ENCODE results near the gene INPP5A. TPM values are rescaled to one million over a fixed set of nuclear protein-coding genes. Genes with fewer than 3 reads are reported as not detected.

INPP5A gene
- total RNA-seq, 1 experiment from 2014 or later, result 14.7 TPM

- no TSS peak for BruUV-seq (replicated peaks)
- H3K27me3 Mint-ChIP-seq (ENCODE audit: insufficient read depth, unreplicated experiment), result no peaks in the 10 kb centered on the region
- ChIA-PET POLR2A (no interaction called here), CTCF (interaction anchor here (0.6 to 1.5 kb wide), 5 partner anchors 90 to 375 kb away, joined by 3 to 7 read pairs (median 3); no protein-coding TSS in a partner anchor)
- no peak for TF ChIP-seq CTCF (IDR thresholded peaks at IDR 0.05; ENCODE audit: unreplicated experiment)
- no peak overlapping the region for H3K4me3 Mint-ChIP-seq (ENCODE audit: unreplicated experiment)
- no peaks in the 10 kb centered on the region for H3K9me3 Mint-ChIP-seq (ENCODE audit: unreplicated experiment)
- H3K4me1 Mint-ChIP-seq (ENCODE audit: insufficient read depth, unreplicated experiment), result no peaks in the 10 kb centered on the region
- H3K27ac Mint-ChIP-seq (ENCODE audit: low read depth, unreplicated experiment), result no peak overlapping the region
- intact Hi-C loops (cut with micrococcal nuclease), result loop anchor here (10.0 kb wide), 1 partner anchor 662 kb away; no protein-coding TSS in a partner anchor
- peaks cover 12% of the 10 kb centered on the region for H3K36me3 Mint-ChIP-seq (ENCODE audit: insufficient read depth, unreplicated experiment)
- no peak for DNase-seq (ENCODE audit: unreplicated experiment)
These were observed 115.5 kb downstream of the INPP5A start for GRCh38 chr10:132652936-132653590.

DNA sequence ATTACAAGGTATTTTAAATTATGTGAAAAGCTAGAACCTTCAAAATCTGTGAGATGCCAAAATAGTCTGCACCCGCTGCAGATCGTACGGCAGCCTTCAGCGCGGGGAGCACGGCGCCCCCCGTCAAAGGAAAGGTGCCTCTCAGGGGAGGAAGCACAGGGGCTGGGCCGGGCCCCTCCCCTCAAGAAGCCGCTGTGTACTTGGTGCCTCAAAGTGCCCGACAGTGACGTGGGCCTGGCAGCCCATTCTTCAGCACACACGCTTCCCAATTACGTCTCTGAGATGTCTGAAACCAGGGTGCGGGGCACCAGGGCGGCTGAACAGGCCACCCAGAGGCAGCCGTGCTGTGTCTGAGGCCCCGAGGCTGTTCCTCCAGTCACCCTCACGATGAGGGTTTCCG, 116.1 kb downstream of the INPP5A start:
- BruUV-seq (replicated peaks), result no TSS peak
- Mint-ChIP-seq H3K27ac (ENCODE audit: low read depth, unreplicated experiment) (no peak overlapping the region), H3K9me3 (ENCODE audit: unreplicated experiment) (no peaks in the 10 kb centered on the region), H3K4me1 (ENCODE audit: insufficient read depth, unreplicated experiment) (no peaks in the 10 kb centered on the region), H3K36me3 (ENCODE audit: insufficient read depth, unreplicated experiment) (peaks cover 7% of the 10 kb centered on the region), H3K4me3 (ENCODE audit: unreplicated experiment) (no peak overlapping the region), H3K27me3 (ENCODE audit: insufficient read depth, unreplicated experiment) (no peaks in the 10 kb centered on the region)
- DNase-seq (ENCODE audit: unreplicated experiment), result no peak
- no peak for TF ChIP-seq CTCF (IDR thresholded peaks at IDR 0.05; ENCODE audit: unreplicated experiment)
- ChIA-PET POLR2A (no interaction called here), CTCF (interaction anchor here (0.6 to 3.0 kb wide), 15 partner anchors 11 to 494 kb away, joined by 3 to 20 read pairs (median 4); no protein-coding TSS in a partner anchor)
- intact Hi-C loops (cut with micrococcal nuclease), result loop anchor here (1.0 to 10.0 kb wide), 3 partner anchors 183 to 661 kb away; no protein-coding TSS in a partner anchor

- no peaks in the 10 kb centered on the region for H3K4me1 Mint-ChIP-seq (ENCODE audit: insufficient read depth, unreplicated experiment)
- peaks cover 6% of the 10 kb centered on the region for H3K36me3 Mint-ChIP-seq (ENCODE audit: insufficient read depth, unreplicated experiment)
- no TSS peak for BruUV-seq (replicated peaks)
- no peak overlapping the region for H3K27ac Mint-ChIP-seq (ENCODE audit: low read depth, unreplicated experiment)
- no peaks in the 10 kb centered on the region for H3K9me3 Mint-ChIP-seq (ENCODE audit: unreplicated experiment)
- intact Hi-C loops (cut with micrococcal nuclease), result loop anchor here (1.0 to 10.0 kb wide), 3 partner anchors 183 to 661 kb away; no protein-coding TSS in a partner anchor
- no peaks in the 10 kb centered on the region for H3K27me3 Mint-ChIP-seq (ENCODE audit: insufficient read depth, unreplicated experiment)
- no peak for TF ChIP-seq CTCF (IDR thresholded peaks at IDR 0.05; ENCODE audit: unreplicated experiment)
- no peak overlapping the region for H3K4me3 Mint-ChIP-seq (ENCODE audit: unreplicated experiment)
- ChIA-PET POLR2A (no interaction called here), CTCF (interaction anchor here (0.6 to 3.0 kb wide), 18 partner anchors 10 to 626 kb away, joined by 3 to 20 read pairs (median 4); no protein-coding TSS in a partner anchor)
- no peak for DNase-seq (ENCODE audit: unreplicated experiment)
These were observed 116.6 kb downstream of the INPP5A start for GRCh38 chr10:132654121-132654571.
